SW480 (cell line): ENCODE measurements around the gene ACY1.

Experiments used
- DNase-seq: peaks from one replicate; pipeline ENCODE4 v3.0.0-alpha.2; 2016; ENCODE audit warnings: low spot score

ACY1 gene

DNA sequence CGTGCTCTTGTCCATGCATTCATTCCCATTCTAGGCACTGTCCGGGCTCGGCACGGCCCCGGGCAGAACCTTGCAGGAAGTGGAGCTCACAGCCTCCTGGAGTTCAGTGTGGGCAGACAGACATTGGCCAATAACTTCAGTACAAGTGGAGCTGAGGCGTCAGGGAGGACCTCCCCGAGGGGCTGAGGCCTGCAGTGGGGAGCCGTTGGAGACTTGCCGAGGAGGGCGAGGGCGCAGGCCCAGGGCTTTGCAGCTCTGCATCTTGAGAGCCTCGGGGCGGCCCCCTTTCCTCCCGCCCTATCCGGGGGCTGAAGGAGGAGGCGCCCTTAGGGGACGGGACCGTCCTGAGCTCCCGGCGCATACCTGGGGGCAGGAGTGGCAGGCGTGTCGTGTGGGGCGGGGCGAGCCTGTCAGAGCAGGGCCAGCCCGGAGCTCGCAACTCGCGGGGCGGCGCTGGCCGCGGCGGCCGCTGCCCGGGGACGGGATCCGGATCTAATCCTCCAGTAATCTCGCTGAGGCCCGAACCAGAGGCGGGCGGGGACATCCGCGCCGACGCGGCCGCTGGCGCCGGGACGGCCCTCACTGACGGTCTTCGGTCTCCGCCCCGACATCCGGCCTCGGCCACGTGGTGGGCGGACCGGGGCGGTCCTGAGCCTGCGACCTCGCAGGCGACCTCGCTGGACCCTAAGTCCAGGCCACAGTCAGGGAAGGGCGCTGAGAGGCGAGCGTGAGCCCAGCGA is at the start of gene ACY1:
ACY1 (plus strand) TSS at position 698 of the 740 bp plus-strand sequence. CDS start 530 bp downstream, outside the sequence.
- peak; percentile 88 for DNase-seq

DNA sequence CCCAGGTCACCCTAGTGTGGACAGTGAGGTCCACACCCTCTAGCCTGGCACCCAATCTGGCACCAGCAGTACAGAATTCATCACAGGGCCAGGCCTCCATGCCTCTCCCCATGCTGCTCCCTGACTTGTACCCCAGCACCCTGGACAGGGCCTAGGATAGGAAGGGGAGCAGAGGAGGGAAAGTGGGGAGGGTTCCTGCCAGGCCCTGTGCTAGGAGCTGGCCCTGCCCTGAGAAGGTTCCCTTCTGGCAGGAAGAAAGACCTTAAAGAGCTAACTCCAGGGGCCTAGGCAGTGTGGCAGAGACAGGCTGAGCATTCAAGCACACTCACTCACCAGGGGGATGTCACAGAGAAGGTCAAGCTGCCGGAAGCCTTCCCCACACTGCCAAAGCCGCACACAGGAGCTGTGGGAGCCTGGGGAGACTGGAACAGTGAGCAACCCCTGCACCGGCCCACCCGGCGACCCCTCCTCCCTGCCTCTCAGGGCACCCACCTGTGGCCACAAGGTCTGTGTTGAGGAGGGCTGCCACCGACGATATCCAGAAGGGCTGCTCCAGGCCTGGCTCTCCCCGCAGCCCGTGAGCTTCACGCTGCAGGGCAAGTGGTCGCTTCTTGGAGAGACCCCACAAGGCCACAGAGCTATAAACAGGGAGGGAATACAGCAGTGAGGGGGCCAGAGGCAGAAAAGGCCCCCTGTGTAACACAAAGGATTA is 49.0 kb upstream of the ACY1 start:
- no peak for DNase-seq

DNA sequence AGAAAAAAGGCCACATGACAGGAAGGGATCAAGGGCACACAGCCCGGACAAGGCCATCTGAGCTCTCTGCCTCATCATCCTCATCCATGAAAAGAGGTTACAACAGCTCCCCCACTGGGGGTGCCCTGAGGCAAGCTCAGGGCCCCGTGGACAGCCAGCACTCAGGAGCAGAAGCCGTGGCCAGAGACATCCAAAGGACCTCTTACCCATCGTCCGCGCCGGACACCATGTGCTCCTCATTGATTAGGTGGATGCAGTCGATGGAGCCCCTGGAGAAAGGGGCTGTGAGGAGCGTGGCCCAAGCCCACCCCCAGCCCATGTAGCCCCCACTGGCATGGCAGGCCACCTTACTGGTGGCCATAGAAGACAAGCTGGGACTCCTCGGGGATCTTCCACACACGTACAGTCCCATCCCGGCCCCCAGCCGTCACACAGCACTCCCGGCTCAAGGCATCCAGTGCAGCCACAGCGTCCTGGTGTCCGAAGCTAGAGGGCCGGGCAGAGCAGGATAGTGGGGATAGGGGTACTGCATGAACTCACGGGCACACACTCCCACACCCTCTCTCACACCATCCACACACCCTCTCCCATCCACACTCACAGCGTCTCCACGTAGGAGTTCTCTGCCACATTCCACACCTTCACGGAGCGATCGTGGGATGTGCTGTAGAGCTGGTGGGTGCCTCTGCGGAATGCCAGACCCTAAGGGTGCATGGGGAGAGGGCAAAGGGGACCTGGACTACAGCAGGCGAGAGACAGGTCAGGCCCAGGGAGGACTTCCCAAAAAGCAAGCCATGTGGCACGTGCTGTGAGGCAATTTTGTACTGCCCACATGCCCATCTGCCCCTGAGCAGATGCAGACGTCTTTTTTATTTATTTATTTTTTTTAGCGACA is 48.1 kb upstream of the ACY1 start:
- no peak for DNase-seq

DNA sequence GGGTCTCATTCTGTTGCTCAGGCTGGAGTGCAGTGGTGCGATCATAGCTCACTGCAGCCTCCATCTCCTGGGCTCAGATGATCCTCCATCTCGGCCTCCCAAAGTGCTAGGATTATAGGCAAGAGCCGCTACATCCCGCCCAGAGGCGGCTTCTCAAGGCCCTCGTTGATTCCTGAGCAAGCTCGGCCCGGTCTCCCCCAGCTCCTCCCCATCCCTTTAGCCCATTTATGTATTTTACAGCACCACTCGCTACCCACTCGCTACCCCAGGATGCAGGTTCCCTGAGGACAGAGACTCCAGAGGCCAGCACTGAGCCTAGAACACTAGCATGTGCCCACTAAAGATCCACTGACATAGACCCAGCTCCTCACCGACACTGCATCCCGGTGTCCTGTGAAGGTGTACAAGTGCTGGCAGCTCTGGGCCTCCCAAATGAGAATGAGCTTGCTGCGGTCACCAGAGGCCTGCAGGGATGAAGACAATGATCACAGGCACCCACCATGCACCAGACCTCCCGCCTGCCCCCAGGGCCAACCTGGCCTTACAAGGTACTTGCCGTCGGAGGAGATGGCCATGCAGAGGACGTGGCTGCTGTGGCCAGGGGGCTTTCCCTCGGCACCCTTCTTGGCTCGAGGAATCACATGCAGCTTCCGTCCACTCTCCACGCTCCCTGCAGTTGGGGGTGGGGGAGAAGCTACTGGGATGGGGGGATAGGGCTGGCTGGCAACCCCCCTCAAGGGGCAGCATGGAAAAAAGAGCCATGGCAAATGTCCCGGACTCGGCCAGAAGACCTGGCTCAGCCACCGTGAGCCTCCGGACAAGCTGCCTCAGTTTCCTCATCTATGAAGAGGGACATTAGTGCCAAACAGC is 47.2 kb upstream of the ACY1 start:
- no peak for DNase-seq

DNA sequence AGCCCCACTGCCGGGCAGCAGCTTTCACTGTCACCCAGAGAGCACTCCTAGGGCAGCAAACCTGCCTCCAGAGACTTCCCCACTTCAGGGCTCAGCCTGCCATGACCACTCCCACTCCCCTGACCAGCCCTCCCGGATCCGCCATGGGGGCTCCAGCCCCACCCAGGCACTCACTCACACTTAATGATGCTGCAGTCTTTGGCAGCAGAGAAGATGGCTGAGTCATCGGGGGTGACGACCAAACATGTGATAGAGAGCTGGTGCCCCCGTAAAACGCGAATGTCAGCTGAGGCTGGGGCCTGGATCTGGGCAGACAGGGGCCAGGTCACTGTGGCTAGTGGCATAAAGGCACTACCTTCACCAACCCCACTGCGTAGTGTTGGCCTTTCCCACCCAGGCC is 46.3 kb upstream of the ACY1 start:
- DNase-seq = no peak

DNA sequence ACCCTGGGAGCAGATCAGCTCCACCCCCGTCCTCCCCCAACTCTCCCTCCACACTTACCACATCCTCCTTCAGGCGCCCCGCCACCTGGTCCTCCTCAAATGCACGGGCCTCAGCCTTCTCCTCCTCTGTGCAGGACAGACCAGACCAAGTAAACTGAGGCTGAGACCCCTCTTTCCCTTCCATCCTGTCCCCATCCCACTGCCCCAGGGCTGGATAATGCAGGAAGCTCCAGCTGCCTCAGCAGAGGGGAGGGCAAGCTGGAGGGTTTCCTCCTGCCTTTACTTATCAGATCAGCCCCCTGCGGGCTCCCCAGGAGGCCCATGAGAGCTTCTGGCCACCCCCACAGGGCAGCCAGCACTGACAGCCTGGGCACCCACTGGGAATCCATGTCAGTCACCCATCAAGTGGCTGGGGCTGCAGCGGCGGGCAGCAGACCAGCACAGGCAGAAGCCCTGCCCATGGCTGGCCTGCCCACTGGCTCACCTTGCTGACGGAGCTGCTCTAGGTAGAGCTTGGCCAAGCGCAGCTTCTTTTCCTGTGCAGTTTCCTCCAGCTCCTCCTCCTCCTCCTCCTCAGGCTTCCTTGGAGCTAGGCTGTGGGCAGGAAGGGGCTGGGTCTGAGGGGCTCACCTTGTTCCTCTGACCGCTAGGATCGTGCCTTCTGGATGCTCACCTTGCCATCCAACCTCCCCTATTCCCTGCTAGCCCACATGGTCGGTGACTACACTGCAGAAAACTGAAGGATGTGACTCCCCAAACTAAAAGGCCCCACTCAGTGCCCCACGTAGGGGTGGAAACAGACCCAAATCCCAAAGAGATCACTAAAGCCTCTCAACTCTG is 45.5 kb upstream of the ACY1 start:
- no peak for DNase-seq

DNA sequence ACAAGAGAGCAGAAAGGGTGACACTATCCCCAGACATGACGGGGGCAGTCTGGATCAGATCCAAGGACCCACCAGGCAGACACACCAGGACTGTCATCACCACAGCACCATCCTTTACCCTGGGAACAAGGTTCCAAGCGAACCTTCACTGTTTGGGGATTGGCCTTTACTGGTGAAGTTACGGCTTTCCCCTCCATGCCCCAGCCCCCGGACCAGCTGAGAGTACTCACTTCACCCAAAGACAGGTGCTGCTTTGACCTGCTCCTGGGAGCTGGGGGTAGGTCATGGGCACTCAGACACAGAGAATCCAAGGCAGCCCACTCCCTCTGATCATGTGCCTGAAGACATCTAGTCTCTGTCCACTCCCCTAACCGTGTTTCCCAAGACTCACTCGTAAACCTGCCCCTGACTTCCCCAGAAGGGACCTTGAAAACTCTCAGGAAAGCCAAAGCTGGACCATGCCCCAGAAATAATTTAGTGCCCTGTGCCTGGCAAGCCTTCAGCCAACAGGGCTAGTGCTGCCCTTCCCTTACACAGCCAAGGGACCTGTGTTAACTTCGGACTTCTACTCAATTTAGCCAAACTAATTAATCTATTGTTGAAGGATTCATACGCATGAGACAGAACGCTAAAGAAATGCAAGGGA is 44.4 kb upstream of the ACY1 start:
- no peak for DNase-seq

DNA sequence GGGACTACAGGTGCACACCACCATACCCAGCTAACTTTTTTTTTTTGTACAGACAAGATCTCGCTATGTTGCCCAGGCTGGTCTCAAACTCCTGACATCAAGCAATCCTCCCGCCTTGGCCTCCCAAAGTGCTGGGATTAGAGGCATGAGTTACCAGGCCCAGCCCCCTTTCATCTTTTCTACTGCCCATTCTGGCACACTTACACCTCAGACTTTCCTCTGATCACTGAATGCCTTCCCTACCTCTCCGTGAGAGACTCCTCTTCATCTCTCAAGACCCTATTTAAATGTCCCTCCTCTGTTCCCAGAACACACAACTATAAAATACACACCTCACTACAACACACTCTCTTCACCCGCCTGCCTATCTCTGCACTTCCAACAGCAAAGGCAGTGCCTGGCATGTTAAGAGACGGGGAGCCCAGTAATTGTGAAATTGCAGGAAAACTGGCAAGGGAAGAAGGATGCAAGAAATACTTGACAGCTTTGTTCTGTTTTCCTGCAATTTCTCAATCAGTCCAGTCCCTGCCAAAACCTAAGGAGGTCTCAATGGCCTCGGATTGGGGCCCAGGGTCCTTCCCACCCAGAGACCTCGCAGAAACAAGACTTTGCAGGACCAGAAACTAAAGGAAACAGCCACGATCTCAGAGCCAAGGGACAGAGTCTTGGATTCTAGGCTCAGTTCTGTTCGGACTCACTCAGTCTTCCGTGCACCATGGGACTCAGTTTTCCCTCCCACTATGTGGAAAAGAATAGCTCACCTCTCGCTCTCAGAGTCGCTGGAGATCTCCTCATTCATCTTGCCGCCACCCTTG is 42.5 kb upstream of the ACY1 start:
- DNase-seq = no peak

DNA sequence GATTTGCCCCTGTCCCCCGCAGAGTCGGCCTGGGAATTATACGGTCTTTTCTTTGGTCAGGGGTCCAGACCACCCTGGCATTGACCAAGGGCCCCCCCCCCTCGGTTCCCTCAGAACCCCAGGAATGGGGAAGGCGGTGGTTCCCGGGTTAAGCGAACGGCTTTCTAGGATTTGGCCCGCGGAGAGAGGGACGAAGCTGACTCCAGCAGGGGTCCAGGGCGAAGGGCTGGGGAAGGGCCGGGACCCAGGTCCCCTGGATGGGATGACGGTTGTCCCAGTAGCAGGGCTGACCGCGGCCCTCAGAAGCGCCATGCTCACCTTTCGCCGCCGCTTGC is 41.9 kb upstream of the ACY1 start:
- DNase-seq = no peak

DNA sequence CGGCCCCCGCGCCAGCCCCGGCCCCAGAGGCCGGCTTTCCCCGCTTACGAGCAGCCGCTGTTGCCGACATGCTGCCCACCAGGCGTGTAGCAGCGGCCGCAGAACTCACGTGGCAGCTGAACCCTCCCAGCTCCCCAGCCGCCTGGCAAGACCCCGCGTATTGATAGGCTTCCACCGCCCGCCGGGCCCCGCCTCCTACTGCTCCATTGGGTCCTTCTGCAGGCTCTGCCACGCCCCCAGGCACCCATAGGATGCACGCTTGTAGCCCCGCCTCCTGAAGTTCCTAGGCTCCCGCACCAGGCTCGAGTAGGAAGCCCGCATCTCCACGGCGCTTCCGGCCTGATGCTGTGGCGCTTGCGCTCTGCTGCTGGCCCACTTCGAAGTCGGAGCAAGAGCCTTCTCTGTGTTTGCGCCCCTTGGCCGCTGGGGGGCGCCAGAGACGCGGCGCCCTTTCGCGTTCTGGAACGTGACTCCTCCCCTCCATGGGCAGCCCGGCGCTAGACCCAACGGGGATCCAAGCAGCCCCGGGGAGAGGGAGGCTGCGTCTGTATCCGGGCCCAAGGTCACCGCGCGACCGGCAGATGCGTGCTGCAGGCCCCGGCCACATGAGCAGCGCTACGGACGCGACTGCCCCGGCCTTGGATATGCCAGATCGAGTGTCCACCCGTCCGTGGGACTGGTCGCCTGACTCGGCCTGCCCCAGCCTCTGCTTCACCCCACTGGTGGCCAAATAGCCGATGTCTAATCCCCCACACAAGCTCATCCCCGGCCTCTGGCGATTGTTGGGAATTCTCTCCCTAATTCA is 41.3 kb upstream of the ACY1 start, which contains the start of the genes PARP3 and RRP9:
PARP3 (plus strand) TSS at position 566 of the 805 bp plus-strand sequence. CDS start 993 bp downstream, outside the sequence.
RRP9 (minus strand) TSS at position 107 of the 805 bp plus-strand sequence; CDS start at position 70, 37 bp downstream.
- DNase-seq = peak; percentile 100

DNA sequence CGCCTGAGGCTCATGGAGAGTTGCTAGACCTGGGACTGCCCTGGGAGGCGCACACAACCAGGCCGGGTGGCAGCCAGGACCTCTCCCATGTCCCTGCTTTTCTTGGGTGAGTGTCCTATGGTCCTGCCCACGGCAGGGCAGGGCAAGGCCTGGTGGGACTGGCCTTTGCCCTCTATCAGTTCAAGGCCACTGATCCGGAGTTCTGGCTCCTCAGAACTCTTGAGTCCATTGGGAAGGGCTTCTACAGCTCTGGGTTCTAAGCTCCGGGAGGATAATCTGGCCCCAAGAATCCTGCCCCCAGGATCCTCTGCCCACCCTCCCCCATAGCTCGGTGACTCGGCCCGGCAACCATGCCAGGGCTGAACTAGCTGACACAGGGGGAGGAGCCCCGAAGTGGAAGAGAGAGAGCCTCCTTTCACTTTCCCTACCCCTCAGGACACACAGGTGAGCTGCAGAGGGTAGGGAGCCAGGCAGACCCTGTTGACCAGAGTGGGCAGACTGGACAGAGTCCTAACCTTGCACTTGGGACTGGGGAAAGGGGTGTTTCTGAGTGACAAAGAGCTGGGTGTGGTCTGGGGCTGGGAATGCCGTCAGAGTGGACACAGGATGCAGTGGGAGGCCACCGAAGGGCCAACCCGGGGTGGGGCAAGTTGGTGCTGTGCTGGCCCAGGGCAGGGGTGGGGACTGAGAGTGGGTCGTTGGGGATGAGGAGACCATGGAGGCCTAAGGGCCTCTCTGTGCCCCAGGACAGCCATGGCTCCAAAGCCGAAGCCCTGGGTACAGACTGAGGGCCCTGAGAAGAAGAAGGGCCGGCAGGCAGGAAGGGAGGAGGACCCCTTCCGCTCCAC is 40.5 kb upstream of the ACY1 start:
- DNase-seq = peak; percentile 63

DNA sequence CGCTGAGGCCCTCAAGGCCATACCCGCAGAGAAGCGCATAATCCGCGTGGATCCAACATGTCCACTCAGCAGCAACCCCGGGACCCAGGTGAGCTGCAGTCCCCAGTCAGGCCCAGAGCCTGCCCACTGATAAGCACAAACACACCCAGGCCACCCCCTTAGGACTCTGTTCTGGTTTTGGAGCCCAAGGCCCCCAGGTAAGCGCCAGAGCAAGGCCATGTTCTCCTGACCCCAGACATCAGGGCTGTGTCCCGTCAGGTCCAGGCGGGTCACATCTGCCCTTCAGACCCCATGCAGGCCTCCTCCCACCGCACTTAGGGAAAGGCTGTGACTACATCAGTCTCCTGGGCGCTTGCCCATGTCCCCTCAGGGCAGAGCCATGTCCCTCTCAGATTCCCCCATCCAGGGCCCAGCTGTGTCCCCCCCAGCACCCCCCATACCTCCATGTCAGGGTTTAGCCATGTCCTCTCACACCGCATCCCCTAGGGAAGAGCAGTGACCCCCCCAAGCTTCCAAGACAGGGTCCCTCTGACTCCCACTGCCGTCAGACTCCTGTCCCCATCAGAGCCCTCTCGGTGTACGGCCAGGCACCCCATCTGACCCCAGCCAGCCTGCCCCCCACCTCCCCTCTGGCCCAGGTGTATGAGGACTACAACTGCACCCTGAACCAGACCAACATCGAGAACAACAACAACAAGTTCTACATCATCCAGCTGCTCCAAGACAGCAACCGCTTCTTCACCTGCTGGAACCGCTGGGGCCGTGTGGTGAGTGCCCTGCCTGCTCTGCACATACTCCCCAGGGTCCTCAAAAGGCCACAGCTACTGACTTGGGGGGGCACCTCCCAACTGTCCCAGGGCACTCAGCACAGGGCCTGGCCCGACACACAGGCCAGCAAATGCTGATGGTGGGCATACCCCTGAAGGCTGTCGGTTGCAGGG is 39.6 kb upstream of the ACY1 start:
- DNase-seq = no peak

DNA sequence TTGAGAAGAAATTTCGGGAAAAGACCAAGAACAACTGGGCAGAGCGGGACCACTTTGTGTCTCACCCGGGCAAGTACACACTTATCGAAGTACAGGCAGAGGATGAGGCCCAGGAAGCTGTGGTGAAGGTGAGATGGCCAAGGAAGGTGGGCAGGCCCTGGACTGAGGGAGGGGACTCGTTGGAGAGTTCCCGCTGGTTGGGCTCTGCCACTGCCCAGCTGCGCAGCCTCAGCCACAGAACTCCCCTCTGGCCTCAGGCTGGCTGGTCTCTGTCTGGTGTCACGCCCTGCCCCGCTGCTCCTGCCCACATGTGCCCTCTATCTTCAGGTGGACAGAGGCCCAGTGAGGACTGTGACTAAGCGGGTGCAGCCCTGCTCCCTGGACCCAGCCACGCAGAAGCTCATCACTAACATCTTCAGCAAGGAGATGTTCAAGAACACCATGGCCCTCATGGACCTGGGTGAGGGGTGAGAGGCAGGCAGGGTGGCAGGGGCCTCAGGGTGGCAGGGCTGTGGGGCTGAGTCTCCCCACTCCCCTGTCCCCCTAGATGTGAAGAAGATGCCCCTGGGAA is 38.8 kb upstream of the ACY1 start:
- no peak for DNase-seq

DNA sequence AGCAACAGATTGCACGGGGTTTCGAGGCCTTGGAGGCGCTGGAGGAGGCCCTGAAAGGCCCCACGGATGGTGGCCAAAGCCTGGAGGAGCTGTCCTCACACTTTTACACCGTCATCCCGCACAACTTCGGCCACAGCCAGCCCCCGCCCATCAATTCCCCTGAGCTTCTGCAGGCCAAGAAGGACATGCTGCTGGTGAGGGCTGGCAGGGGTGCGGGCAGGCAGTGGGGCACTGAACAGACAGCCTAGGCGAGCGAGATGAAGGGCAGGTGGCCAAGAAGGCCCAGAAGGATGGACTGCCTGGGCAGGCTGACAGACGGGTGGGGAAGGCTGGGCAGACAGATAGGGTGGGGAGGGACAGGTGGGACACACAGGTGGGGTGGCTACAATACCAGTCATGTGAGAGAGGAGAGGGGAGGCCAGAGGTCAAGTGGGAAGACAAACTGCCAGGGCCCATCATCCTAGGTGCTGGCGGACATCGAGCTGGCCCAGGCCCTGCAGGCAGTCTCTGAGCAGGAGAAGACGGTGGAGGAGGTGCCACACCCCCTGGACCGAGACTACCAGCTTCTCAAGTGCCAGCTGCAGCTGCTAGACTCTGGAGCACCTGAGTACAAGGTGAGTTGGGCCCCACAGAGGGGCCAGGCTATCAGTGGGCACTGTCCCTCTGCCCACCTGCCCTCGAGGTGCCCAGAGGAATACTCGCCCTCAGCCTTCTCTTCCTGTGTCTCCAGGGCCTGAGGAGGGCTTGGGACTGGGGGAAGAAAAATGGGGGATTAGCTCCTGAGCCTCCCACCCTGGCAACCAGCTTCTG is 38.1 kb upstream of the ACY1 start:
- no peak for DNase-seq
